Lower leg skin (tissue), 4 donors: ENCODE data around the gene LRG1. TPM values are rescaled to one million over a fixed set of nuclear protein-coding genes. Genes with fewer than 3 reads are reported as not detected.

ENCODE experiments used
- DNase-seq, 2 donors: peaks; one replicate each; pipeline ENCODE4 v3.0.0-alpha.2; 2019; ENCODE audit warnings: low spot score in 2 of 2
- H3K4me3 ChIP-seq: fragments of 200-600 bp; sonication (generic); 2 replicates; pipeline ENCODE4 v1.5.1; 2017; ENCODE audit warnings: mild to moderate bottlenecking, low read depth; ENCODE audit not compliant: poor library complexity, severe bottlenecking
- POLR2A ChIP-seq, 2 donors: fragments of 450-650 bp; IDR thresholded peaks; one replicate each; pipeline ENCODE4 v1.6.1; 2016 to 2017; ENCODE audit warnings: antibody characterized with exemption in 2 of 2, mild to moderate bottlenecking in 1 of 2, moderate library complexity in 1 of 2
- WGBS, 2 donors: methylation state at CpG; one replicate each; pipeline ENCODE4 v1.1.5; 2018; 5-methylcytosine and 5-hydroxymethylcytosine counted together
- intact Hi-C: fragments of 100-400 bp; cut with DNase I; formaldehyde crosslinking; loops from one replicate; pipeline ENCODE4 v1.15.0; 2023; ENCODE audit warnings: low total_unique reads
- total RNA-seq, 4 donors: library from RNA; depleted of rRNA; stranded (reverse); fragments of >200 nt; gene quantifications; one replicate each; pipeline ENCODE4 v1.1.0, GENCODE V29; 2016
- TF ChIP-seq, protein P1 (sequence below), 3 donors: fragments of 450-650 bp; IDR thresholded peaks; one replicate each; pipeline ENCODE4 v1.5.1; 2016; ENCODE audit warnings: antibody characterized with exemption in 3 of 3, mild to moderate bottlenecking in 3 of 3, moderate library complexity in 2 of 3

LRG1 gene
- total RNA-seq, 4 donors from 2014 or later, result 1.8 to 9.9 (median 2.7) TPM

DNA sequence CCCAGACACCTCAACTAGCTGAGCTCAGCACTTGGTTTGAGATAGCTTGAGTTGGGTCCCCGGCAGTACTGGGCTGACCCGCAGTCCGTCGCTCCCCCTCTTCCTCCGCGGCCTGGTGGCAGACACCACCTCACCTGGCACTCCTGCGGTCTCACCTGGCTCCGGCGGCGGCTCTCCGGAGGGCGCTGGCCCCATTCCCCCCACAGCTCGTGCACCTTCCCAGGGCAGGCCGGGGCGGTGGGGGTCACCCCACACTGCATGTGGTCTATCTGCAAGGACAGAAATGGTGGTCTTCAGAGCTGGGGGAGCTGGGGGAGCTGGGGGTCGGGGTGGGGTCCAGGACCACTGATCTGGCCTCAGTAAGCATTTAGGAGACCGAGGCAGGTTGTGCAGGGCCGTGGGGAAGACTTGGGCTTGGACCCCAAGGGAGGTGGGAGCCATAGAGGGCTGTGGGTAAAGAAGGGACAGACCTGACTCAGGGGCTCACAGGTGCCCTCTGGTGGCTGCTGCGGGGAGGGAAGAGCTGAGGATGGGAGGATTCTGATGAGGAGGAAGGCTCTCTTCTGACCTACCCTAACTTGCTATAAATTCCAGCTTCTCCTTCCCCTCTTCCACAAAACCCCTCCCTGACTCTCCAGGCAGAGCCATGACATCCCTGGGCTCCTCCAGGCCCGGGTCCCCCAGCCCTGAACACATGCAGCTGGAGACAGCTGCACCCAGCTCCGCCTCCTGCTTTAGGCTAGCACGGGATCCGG is 14.9 kb downstream of the LRG1 start:
- WGBS, 2 donors, result 64 to 67% methylated on average over 22 to 23 of the region's 23 CpGs
- intact Hi-C loops, result loop anchor here (10.0 kb wide), 1 partner anchor 250 kb away; the partner anchor contains the start of gene SHD
- peak in 1 of 2 donors; percentile 22 for DNase-seq

DNA sequence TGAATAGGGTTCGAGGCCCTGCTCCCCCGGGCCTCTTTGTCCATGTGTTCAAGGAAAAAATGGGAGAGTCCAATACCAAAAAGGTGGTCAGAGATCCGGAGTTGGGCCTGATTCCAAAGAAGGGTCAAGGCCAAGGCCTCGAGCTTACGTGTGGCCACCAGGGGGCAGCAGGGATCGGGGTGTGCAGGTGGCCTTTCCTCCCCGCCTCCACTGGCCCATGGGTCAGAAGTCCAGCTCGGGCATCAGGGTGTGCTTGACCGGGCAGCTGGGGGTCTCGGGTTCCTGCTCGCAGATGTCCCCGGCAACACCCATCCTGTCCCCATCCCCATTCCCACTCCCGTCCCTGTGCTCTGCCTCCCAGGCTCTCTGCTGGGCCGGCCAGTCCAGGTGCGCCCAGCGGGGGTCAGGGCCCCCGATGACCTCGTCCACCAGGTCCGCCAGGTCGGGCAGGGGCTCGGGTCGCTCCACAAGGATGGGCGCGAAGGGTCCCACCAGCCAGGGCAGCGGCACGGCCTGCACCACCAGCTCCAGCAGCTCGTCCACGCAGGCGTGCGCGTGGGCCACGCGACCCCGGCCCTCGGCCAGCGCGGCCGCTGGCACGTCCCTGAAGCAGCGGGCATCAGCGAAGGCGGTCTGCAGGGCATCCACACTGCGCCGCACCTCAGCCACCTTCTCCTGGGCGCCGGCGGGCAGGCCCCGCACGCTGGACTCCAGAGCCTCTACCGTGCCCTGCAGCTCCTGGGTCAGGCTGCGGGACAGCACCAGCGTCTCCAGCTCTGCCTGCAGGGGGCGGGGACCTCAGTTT is 16.3 kb downstream of the LRG1 start:
- intact Hi-C loops, result loop anchor here (10.0 kb wide), 1 partner anchor 249 kb away; the partner anchor contains the start of gene SHD
- no peak for TF ChIP-seq POLR2A (IDR thresholded peaks at IDR 0.05)
- TF ChIP-seq, protein P1, sequence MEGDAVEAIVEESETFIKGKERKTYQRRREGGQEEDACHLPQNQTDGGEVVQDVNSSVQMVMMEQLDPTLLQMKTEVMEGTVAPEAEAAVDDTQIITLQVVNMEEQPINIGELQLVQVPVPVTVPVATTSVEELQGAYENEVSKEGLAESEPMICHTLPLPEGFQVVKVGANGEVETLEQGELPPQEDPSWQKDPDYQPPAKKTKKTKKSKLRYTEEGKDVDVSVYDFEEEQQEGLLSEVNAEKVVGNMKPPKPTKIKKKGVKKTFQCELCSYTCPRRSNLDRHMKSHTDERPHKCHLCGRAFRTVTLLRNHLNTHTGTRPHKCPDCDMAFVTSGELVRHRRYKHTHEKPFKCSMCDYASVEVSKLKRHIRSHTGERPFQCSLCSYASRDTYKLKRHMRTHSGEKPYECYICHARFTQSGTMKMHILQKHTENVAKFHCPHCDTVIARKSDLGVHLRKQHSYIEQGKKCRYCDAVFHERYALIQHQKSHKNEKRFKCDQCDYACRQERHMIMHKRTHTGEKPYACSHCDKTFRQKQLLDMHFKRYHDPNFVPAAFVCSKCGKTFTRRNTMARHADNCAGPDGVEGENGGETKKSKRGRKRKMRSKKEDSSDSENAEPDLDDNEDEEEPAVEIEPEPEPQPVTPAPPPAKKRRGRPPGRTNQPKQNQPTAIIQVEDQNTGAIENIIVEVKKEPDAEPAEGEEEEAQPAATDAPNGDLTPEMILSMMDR (IDR thresholded peaks at IDR 0.05), result no peak
- WGBS, 2 donors, result 75 to 84% methylated on average over 37 to 52 of the region's 53 CpGs
- no peak overlapping the region for H3K4me3 ChIP-seq
- DNase-seq, result peak in 1 of 2 donors; percentile 22

More for the DNA sequence above, 14.9 kb downstream of the LRG1 start:
- no peak overlapping the region for H3K4me3 ChIP-seq
- TF ChIP-seq, protein P1 (IDR thresholded peaks at IDR 0.05), result no peak
- no peak for TF ChIP-seq POLR2A (IDR thresholded peaks at IDR 0.05)

DNA sequence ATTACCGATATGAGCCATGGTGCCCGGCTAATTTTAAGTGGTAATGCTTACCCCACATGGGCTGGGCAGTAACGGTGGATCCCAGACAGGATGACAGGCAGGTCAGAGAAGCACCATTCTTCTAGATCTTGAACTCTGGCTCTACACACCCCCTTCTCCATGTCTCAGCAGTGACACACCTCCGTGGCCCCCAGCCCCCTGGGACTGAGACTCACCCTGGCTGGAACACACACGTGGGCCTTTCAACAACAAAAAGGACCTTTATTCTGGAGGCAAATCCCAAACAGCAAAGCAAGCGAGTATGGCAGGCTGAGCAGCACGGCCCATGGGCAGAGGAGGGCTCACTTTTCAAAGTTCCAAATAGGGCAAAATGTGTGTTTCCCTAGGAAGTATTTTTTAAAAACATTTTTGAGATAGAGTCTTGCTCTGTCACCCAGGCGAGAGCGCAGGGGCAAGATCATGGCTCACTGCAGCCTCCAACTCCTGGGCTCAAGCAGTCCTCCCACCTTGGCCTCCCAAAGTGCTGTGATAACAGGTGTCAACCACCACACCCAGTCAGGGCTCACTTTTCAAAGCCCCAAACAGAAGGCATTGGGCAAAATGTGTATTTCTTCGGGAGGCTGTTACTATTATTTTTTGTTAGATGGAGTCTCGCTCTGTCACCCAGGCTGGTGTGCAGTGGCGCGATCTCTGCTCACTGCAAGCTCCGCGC is 17.4 kb downstream of the LRG1 start:
- intact Hi-C loops, result loop anchor here (10.0 kb wide), 1 partner anchor 248 kb away; the partner anchor contains the start of gene SHD
- WGBS, 2 donors, result 83 to 89% methylated on average over 15 of the region's 15 CpGs
- TF ChIP-seq, protein P1 (IDR thresholded peaks at IDR 0.05), result no peak
- no peak for TF ChIP-seq POLR2A (IDR thresholded peaks at IDR 0.05)
- no peak for DNase-seq
- no peak overlapping the region for H3K4me3 ChIP-seq

DNA sequence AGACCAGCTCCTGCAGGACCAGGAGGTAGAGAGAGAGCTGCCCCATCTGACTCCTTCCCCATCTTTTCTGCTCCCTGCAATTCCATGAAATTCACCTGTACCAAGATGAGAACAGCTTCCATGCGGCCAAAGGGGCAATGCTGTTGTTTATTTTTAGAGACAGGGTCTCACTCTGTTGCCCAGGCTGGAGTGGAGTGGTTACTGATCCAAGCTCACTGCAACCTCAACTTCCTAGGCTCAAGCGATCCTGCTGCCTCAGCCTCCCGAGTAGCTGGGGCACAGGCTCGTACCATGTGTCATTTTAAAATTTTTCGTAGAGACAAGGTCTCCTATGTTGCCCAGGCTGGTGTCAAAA is 18.0 kb downstream of the LRG1 start:
- WGBS, 2 donors, result 81 to 86% methylated on average over 5 of the region's 5 CpGs
- no peak for DNase-seq
- no peak for TF ChIP-seq POLR2A (IDR thresholded peaks at IDR 0.05)
- TF ChIP-seq, protein P1 (IDR thresholded peaks at IDR 0.05), result no peak
- intact Hi-C loops, result loop anchor here (10.0 kb wide), 1 partner anchor 247 kb away; the partner anchor contains the start of gene SHD
- H3K4me3 ChIP-seq, result no peak overlapping the region

DNA sequence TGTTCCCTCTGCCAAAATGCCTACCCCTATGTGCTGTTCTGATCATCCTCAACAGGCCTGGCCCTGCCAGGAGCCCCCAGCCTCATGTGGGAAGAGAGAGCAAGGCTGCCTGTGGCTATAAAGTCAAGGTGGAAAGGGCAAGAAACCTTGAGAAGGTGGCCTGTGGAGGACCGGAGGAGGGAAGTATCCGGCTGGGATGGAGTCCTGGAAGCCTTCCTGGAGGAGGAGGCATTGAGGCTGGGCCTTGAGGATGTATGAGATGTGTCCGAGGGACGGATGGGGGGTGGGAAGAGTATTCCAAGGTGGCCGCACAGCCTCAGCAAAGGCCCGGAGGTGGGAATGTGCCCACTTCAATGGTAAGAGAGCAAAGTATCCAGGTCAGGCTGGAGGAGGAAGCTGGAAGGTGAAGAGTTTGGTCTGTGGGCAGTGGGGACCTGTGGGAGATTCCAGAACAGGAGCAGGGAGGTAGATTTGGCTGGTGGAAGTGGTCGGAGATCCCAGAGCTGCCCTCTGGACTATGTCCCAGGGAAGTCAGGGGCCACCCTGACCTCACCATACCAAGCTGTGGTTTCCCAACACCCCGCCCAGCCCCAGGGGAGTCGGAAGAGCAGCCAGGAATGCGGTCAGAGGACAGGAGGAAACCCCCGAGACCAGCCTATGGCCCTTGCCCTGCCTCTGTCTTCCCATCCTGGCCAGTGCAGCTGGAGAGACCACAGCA is 18.5 kb downstream of the LRG1 start:
- 76 to 79% methylated on average over 11 of the region's 11 CpGs for WGBS, 2 donors
- no peak for DNase-seq
- intact Hi-C loops, result loop anchor here (10.0 kb wide), 1 partner anchor 247 kb away; the partner anchor contains the start of gene SHD
- H3K4me3 ChIP-seq, result no peak overlapping the region
- TF ChIP-seq, protein P1 (IDR thresholded peaks at IDR 0.05), result no peak
- TF ChIP-seq POLR2A (IDR thresholded peaks at IDR 0.05), result no peak
